Stimulated activated CD4-positive, alpha-beta T cell treated with anti-CD3 and anti-CD28 coated beads, Interleukin-2, amount 100 ng/mL, for 24 hours (primary cell): Measurements from ENCODE around the gene ERBB3.
"Not testable (repeated sequence)": the region's sequence is repeated elsewhere in the genome, so short reads cannot be mapped to it uniquely, and the experiment has no call there.

ENCODE experiments used
- DNase-seq, 2 donors: peaks; one replicate each; pipeline ENCODE4 v3.0.0-alpha.2; 2020

The ERBB3 gene

GRCh38 chr12:56079723-56080555, at the start of gene ERBB3:
ERBB3 (plus strand) TSS chr12:56080165; CDS start chr12:56080301, 136 bp downstream.
- DNase-seq = peak; percentile 72 to 79

DNA sequence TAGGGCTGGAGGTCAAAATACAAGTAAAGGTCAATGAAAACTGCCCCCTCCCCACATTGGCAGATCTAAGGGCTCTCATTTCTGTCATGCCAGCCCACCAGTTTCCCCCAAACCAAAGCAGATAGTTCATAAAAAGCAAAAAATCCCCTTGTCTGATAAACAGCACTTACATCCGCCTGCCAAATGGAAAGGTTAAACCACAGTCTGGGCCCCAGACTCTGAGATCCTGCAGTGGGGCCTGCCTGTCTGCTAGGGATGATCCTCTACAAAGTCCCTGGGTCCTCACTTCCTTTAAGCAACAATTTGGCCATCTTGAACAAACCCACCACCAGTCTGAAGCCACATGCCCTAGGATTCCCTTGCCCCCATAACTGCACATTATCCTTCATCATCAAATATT, 48.0 kb upstream of the ERBB3 start:
- no peak for DNase-seq

DNA sequence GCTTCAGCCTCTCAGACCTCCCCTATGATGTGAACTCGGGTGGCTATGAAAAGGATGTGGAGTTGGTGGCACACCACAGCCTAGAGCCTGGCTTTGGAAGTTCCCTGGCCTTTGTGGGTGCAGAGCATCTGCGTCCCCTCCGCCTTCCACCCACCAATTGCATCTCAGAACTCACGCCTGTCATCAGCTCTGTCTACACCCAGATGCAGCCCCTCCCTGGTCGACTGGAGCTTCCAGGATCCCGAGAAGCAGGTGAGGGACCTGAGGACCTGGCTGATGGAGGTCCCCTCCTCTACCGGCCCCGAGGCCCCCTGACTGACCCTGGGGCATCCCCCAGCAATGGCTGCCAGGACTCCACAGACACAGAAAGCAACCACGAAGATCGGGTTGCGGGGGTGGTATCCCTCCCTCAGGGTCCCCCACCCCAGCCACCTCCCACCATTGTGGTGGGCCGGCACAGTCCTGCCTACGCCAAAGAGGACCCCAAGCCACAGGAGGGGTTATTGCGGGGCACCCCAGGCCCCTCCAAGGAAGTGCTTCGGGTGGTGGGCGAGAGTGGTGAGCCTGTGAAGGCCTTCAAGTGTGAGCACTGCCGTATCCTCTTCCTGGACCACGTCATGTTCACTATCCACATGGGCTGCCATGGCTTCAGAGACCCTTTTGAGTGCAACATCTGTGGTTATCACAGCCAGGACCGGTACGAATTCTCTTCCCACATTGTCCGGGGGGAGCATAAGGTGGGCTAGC, 45.2 kb upstream of the ERBB3 start:
- no peak for DNase-seq

- no peak for DNase-seq
Observed at GRCh38 chr12:56037161-56037560, 42.8 kb upstream of the ERBB3 start.

DNA sequence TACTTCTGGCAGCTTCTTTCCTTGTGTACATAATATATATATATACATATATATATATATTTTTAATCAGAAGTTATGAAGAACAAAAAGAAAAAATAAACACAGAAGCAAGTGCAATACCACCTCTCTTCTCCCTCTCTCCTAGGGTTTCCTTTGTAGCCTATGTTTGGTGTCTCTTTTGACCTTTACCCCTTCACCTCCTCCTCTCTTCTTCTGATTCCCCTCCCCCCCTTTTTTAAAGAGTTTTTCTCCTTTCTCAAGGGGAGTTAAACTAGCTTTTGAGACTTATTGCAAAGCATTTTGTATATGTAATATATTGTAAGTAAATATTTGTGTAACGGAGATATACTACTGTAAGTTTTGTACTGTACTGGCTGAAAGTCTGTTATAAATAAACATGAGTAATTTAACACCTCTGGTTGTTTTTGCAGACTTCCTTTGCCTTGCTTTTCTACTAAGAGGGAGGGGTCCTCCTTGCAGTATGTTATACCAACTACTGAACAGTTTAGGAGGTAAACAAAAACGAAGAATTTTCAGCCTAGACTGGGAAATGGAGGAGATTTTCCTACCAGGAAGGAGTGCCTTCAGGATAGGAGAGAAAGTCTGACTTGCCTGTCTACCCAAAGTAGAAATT, 41.8 kb upstream of the ERBB3 start:
- DNase-seq = no peak

DNA sequence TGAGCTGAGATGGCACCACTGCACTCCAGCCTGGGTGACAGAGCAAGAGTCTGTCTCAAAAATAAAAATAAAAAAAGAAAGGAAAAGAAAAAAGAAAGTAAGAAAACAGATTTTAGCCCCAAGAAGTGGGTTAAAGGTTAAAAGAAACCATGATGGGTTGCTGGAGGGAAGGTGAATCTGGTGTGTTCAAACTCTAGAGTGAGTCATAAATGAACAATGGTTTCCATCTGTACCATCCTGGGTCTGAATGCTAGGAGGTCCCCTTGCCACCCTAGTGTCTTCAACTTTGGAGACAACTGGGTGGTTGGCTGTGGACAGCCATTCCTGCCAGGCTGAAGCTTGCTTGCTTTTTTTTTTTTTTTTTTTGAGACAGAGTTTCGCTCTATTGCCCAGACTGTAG, 39.8 kb upstream of the ERBB3 start:
- DNase-seq = no peak

DNA sequence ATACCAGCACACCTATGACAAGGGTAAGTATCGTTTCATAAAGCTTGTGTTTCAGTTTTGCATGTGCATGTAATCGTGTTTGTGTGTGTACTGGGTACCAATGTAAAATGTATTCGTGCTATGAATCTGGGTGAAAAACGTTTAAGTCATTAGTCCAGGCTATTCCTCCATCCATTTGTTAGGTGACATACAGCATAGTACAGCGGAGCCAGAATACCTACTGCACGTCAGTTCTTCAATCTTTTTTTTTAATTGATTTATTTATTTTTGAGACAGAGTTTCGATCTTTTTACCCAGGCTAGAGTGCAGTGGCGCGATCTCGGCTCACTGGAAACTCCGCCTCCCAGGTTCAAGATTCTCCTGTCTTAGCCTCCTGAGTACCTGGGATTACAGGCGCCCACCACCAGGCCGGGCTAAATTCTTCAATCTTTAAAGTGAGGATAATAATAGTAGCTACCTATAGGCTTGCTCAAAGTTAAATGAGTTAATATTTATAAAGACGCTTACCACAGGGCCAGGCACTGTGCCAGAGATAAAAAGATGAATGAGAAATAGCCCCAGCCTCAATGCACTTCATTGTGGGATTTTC, 38.9 kb upstream of the ERBB3 start:
- DNase-seq = no peak

DNA sequence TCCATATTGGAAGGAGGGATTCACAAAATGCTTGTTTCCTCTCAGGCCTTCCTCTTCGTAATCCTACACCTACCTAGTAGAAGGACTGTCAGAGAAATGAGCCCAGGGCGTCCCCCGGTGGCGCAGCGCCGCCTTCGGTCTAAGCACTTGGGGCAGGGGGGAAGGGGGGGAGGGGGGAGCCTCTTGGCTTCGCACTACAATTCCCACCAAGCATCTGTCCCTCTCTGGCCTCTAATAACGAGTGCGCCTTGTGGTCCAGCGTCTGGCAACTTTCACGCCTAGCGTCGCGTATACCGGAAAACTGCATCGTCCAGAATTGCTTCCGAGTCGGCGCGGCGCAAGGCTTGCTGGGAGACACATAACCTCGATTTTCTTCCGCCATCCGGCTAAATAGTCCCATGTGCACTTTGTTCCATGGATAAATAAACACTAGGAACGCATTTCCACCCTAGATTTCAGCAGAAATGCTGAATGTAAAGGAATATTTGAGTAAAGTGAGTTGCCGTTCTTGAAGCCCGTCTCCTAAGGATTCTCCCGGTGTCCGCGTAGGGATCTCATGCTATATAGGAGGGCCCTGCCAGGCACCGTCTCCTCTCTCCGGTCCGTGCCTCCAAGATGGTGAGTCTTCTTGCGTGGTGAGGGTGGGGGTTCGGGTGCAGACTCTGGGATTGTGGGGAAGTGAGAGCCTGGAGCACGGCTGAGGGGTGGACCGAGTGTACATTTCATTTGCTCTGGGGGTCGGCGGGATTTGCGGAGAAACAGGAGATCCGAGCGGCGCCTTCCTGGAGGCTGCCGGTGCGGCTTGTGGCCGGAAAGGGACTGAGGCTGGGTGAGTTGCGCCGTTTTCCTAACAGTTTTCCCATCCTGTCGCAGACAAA, 38.2 kb upstream of the ERBB3 start, which contains the start of gene RPS26:
Gene RPS26, plus strand, starts transcription at position 367 of the 878 bp plus-strand sequence. Its CDS starts 249 bp downstream, at position 616.
- DNase-seq = peak; percentile 89 to 91

DNA sequence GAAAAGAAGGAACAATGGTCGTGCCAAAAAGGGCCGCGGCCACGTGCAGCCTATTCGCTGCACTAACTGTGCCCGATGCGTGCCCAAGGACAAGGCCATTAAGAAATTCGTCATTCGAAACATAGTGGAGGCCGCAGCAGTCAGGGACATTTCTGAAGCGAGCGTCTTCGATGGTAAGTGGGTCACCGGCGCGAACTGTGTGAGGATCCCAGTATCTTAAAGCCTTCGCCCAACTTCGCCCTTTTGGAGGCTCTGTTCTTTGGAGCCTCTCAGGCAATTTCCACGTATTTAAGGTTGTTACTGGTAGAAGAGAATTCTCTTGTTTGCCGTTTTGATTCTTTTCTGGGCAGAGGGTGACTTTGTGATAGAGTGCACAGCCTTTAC, 37.5 kb upstream of the ERBB3 start:
- DNase-seq = not testable (repeated sequence)

GRCh38 chr12:56042843-56043242, 37.1 kb upstream of the ERBB3 start:
- no peak for DNase-seq

DNA sequence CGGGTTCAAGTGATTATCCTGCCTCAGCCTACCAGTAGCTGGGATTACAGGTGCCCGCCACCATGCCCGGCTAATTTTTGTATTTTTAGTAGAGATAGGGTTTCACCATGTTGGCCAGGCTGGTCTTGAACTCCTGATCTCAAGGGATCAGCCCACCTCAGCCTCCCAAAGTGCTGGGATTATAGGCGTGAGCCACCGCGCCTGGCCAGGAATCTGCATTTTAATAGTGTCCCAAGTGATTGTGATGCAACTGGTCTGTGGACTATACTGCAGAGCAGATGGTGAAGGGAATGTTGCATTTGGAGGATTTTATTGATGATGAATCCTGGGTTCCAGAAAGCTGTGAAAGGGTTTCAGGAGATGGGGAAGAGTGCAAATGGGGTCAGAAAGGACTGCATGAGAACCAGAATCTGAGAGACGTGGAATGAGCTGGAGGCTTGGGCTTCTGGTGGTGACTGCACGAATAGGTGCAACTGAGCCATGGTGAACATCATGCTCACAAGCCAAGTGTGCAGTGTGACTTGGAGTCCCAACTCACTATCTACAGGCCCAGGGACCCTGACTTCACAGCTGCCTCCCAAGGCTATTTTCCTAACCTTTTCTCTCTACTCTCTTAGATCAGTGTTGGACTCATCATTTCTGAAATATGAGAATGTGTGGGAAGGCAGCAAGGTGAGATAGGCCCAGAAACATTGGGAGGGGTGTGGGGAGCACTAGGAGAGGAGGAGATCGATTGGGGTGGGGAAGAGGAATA, 33.8 kb upstream of the ERBB3 start:
- DNase-seq = peak in 1 of 2 donors; percentile 25

GRCh38 chr12:56053407-56053893, 26.5 kb upstream of the ERBB3 start:
- no peak for DNase-seq

DNA sequence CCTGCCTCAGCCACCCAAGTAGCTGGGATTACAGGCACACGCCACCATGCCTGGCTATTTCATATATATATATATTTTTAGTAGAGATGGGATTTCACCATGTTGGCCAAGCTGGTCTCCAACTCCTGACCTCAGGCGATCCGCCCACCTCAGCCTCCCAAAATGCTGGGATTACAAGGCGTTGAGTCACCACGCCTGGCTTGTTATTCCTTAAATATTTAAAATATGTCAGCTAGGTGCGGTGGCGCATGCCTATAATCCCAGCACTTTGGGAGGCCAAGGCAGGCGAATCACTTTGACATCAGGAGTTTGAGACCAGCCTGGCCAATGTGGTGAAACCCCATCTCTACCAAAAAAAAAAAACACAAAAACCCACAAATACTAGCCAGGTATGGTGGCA, 20.0 kb upstream of the ERBB3 start:
- DNase-seq = not testable (repeated sequence)

GRCh38 chr12:56061982-56062381, 18.0 kb upstream of the ERBB3 start:
- DNase-seq = no peak

DNA sequence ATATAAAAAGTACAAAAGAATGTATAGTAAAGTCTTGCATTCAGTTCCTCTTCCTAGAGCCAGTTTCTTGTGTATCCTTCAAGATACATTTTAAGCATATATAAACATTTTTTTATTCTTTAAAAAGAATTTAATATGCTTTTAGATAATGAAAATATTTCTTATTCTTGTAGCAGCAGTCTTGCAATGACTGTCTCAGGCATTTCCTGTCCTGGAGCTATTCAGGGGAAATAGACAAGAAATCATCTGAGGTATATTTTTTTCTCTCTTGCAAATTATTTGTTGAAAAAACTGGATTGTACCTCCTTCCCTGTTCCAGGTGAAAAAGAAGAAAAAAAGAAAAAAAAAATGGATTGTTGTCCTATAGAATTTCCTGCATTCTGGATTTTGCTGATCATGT, 17.0 kb upstream of the ERBB3 start:
- DNase-seq = no peak

DNA sequence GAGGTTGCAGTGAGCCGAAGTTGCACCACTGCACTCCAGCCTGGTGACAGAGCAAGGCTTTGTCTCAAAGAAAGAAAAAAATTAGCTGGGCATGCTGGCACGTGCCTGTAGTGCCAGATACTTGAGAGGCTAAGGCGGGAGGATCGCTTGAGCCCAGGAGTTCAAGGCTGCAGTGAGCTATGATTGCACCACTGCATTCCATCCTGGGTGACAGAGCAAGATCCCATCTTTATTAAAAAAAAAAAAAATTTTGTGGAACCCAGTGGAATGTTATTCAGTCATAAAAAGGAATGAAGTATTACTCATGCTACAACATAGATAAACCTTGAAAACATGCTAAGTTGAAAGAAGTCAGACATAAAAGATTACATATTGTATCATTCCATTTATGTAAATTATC, 8.3 kb upstream of the ERBB3 start:
- DNase-seq = no peak

GRCh38 chr12:56074396-56074795, 5.6 kb upstream of the ERBB3 start:
- no peak for DNase-seq

DNA sequence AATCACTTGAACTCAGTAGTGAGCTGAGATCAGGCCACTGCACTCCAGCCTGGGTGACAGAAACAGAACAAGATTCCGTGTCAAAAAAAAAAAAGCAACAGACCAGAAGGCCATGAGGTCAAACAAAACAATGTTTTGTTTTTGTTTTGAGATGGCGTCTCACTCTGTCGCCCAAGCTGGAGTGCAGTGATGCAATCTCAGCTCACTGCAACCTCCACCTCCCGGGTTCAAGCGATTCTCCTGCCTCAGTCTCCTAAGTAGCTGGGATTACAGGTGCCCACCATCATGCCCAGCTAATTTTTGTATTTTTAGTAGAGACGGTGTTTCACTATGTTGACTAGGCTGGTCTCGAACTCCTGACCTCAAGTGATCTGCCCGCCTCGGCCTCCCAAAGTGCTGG, 2.0 kb upstream of the ERBB3 start:
- DNase-seq = not testable (repeated sequence)

- no peak for DNase-seq
Observed at GRCh38 chr12:56078427-56078826, 1.5 kb upstream of the ERBB3 start.

- DNase-seq = peak; percentile 61 to 71
Observed at GRCh38 chr12:56078931-56079722, 838 bp upstream of the ERBB3 start.
